ENCODE measurements around the gene PIEZO2.

The PIEZO2 gene

DNA sequence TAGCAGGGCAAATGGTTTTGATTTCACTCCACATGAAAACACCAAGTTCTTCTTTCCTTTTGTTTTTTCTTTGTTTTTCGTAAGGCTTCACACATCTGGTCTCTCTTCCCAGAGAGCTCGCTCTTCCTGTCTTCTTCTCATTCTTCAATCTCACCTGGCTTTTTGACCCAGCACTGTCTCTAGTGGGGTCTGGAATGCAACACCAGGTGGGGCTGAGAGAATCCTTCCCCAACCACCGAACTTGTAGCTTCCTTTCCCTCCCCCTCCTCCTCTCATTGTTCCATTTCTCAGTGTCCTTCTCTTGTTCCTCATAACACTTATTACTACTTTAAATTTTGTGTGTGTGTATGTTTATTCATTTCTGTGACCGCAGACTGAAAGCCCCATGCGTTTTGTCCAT is 13.5 kb upstream of the PIEZO2 start:
- DNase-seq (no peak), ATAC-seq (replicated peaks) (no peak)
- H3K36me3 Mint-ChIP-seq (ENCODE audit: insufficient read depth) = no peaks in the 10 kb centered on the region
- H3K27me3 Mint-ChIP-seq = no peaks in the 10 kb centered on the region
- no peak overlapping the region for H3K27ac Mint-ChIP-seq
- H3K9me3 Mint-ChIP-seq = peaks cover 0 to 10% of the 10 kb centered on the region in 2 donors
- no peak overlapping the region for H3K4me3 Mint-ChIP-seq
- H3K4me1 Mint-ChIP-seq (ENCODE audit: low read depth in 2 of 2) = no peaks in the 10 kb centered on the region

DNA sequence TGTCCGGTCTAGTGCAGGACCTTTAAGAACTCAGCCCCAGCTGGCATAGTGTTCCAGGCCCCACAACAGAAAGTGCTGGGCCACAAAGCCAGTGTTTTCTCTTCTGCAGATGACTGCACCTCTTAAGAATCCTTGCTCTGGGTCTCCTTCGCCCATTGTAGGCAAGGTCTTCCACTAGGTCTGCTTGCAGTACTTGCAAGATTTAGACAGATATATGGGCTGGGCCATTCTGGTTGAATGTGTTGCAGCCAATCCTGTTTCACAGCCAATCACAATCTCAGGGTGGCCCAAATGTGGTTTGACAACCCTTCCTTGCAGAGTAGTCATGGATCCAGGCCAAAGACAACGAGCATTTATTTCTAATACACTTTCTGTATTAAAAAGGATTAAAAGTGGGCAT is 13.1 kb upstream of the PIEZO2 start:
- Mint-ChIP-seq H3K9me3 (peaks cover 0 to 10% of the 10 kb centered on the region in 2 donors), H3K36me3 (ENCODE audit: insufficient read depth) (no peaks in the 10 kb centered on the region)

DNA sequence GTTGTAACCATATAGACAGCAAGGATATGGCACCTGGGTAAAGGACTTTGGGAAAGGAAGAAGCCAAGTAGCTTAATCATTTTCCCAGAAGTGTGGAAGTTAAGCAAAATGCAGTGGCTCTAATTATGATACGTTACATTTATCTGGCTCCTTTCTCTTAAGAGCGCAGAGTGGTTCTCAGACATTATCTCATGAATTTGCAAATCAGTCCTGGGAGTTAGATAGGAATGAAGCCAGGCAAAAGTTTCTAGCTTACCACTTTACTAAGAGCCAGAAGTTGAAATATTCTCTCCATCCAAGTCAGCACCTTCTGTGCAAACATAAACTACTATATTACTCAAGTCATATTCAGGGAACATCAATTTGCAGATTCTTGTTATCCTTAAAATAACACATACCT is 10.9 kb upstream of the PIEZO2 start:
- Mint-ChIP-seq H3K27me3 (no peaks in the 10 kb centered on the region), H3K4me3 (no peak overlapping the region), H3K36me3 (ENCODE audit: insufficient read depth) (no peaks in the 10 kb centered on the region), H3K9me3 (peaks cover 0 to 7% of the 10 kb centered on the region in 2 donors), H3K4me1 (ENCODE audit: low read depth in 2 of 2) (no peaks in the 10 kb centered on the region), H3K27ac (no peak overlapping the region)
- DNase-seq (no peak), ATAC-seq (replicated peaks) (no peak)

More for the DNA sequence above, 13.1 kb upstream of the PIEZO2 start:
- Mint-ChIP-seq H3K27ac (no peak overlapping the region), H3K4me1 (ENCODE audit: low read depth in 2 of 2) (no peaks in the 10 kb centered on the region), H3K4me3 (no peak overlapping the region), H3K27me3 (no peaks in the 10 kb centered on the region)
- ATAC-seq (replicated peaks) (no peak), DNase-seq (no peak)

DNA sequence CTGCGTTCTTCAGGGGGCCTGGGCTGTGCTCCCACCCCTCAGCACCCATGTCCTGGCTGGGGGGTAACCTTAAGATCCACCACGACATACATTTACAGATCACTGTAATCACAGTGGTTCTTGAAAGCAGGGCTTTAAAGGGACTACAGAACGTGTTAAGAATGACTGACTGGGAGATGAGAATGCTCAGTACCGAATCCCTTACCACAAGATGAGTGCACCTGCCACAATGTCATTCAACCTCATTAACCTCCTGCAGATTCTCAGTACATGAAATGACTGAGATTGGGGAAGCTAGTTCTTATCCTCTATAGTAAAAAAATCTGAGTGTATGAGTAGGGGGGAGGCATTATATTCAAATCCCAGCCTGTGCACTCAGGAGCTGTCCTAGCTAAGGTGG is 10.5 kb upstream of the PIEZO2 start:
- ATAC-seq (replicated peaks) (no peak), DNase-seq (no peak)
- H3K27me3 Mint-ChIP-seq = no peaks in the 10 kb centered on the region
- H3K27ac Mint-ChIP-seq = no peak overlapping the region
- no peaks in the 10 kb centered on the region for H3K36me3 Mint-ChIP-seq (ENCODE audit: insufficient read depth)
- peaks cover 0 to 4% of the 10 kb centered on the region in 2 donors for H3K9me3 Mint-ChIP-seq
- H3K4me3 Mint-ChIP-seq = no peak overlapping the region
- H3K4me1 Mint-ChIP-seq (ENCODE audit: low read depth in 2 of 2) = no peaks in the 10 kb centered on the region

DNA sequence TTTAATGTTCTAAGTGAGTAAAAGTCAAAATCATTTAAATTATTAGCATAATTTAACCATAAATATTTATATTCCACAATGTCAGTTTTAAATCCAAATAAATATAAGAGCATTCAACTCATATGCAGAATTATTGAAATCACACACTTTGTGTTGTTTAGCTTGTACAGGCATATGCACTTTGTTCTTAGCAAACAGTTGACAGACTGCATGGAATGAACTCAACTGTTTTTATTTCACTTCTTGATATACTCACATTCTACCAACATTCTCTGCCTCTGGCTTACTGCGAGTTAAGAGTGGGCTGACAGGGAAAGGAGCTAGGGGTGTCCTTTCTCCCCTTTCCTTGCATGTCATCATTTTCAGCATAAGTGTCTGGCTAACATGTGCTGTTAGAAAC is 7.6 kb upstream of the PIEZO2 start:
- no peak for DNase-seq
- ATAC-seq (replicated peaks) = no peak
- H3K9me3 Mint-ChIP-seq = no peaks in the 10 kb centered on the region
- H3K4me3 Mint-ChIP-seq = no peak overlapping the region
- H3K27ac Mint-ChIP-seq = no peak overlapping the region
- no peaks in the 10 kb centered on the region for H3K27me3 Mint-ChIP-seq
- no peaks in the 10 kb centered on the region for H3K36me3 Mint-ChIP-seq (ENCODE audit: insufficient read depth)
- no peaks in the 10 kb centered on the region for H3K4me1 Mint-ChIP-seq (ENCODE audit: low read depth in 2 of 2)

DNA sequence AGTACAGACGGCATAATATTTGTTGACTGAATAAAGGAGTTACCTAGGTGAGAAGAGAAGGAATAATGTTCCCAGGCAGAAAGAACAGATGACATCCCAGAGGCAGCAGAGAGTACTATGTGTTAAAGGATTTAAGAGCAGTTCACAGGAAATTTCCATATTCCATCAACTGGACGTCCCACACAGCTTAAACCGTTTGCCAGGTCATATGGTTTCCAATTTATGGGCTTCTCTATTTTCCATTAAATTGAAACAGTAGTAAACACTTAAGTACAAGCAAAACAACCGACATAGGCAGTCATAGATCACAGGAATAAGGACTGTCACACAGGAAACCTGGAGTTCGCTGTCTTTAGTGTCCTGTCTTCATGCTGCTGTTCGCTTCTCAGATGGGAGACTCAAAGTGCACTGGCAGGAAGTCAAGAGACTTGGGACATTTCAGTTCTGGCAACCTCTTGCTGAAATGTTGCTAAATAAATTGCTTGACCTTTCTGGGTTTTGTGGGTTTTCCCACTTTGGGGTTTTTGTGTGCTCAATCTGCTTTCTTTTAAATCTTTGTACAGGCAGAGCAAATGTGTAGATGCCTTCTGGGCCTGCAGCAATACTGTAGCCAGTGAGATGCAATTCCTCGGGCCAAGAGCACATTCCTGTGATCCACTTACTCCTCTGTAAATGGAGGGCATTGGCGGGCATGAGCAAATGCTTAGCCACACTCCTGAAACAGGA is 5.8 kb upstream of the PIEZO2 start:
- ATAC-seq (replicated peaks) (no peak), DNase-seq (no peak)
- Mint-ChIP-seq H3K27me3 (peaks cover 3 to 15% of the 10 kb centered on the region in 2 donors), H3K4me1 (ENCODE audit: low read depth in 2 of 2) (no peaks in the 10 kb centered on the region), H3K27ac (no peak overlapping the region), H3K4me3 (no peak overlapping the region), H3K36me3 (ENCODE audit: insufficient read depth) (no peaks in the 10 kb centered on the region), H3K9me3 (no peaks in the 10 kb centered on the region)

DNA sequence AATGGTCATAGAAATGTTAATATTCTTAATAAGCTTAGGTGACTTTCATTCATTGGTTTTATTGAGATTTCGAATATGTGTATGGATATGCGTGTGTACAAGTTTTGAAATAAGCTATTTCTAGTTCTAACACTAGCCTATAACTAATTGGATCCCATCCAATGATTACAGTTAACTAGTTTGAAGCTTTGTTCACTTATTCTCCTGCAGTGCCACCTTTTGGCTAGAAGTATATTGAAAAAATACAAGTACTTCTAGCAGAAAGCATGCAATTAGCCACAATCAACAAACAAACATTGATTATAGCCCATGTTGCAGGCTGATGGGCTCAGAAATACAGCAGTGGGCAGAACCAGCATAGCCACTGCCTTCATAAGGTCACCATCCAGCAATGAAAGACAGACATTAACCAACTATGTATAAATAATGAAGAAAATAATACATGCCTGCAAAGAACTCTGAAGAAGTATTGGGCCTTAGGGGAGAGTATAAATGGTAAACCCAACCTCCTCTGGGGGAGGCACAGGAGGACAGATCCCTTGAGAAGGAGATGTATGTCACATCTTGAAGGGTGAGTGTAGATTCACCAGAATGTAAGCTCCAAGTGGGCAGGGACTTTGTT is 5.1 kb upstream of the PIEZO2 start:
- H3K27me3 Mint-ChIP-seq = peaks cover 8 to 21% of the 10 kb centered on the region in 2 donors
- H3K36me3 Mint-ChIP-seq (ENCODE audit: insufficient read depth) = no peaks in the 10 kb centered on the region
- H3K9me3 Mint-ChIP-seq = no peaks in the 10 kb centered on the region
- no peak overlapping the region for H3K4me3 Mint-ChIP-seq
- no peak overlapping the region for H3K27ac Mint-ChIP-seq
- DNase-seq = no peak
- H3K4me1 Mint-ChIP-seq (ENCODE audit: low read depth in 2 of 2) = no peaks in the 10 kb centered on the region
- no peak for ATAC-seq (replicated peaks)

DNA sequence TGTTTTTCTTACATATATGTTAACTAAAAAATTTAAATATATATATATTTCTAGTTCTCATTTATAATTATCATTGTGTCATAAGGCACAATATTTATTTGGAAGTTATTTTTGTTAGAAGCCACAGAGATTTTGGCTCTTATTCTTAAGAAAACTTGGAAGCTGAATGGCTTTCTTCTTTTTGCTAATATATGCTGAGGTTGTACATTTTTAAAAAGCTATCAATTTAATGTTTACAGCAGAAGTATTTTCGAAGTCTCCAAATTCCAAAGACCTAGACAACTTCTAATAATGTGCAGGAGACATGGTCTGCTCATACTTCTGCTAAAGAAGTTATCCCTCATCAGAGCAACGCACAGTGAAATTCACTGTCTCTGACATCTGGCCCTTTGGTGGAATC is 3.7 kb upstream of the PIEZO2 start:
- Mint-ChIP-seq H3K27me3 (peaks cover 10 to 26% of the 10 kb centered on the region in 2 donors), H3K9me3 (no peaks in the 10 kb centered on the region)
- no peak for ATAC-seq (replicated peaks)

DNA sequence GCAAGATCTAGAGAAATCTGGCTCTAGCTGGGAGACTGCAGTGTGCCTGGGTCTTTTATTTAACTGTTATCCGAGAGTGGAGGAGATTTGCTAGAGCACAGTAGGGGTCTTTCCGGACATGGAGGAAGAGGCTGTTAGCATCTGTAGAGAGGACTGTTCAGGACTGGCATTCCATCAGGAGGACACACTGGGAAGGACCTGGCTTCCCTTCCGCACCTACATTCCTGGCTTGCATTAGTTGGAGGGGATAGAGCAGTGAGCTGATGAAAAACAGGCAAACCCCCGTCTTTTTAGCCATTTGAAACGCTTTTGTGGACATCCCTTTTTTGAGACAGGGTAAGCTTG is 874 bp upstream of the PIEZO2 start:
- no peak overlapping the region for H3K4me3 Mint-ChIP-seq
- no peaks in the 10 kb centered on the region for H3K4me1 Mint-ChIP-seq (ENCODE audit: low read depth in 2 of 2)
- no peak for DNase-seq
- peaks cover 0 to 3% of the 10 kb centered on the region in 2 donors for H3K9me3 Mint-ChIP-seq
- no peaks in the 10 kb centered on the region for H3K36me3 Mint-ChIP-seq (ENCODE audit: insufficient read depth)
- H3K27ac Mint-ChIP-seq = no peak overlapping the region
- H3K27me3 Mint-ChIP-seq = peaks cover 20 to 41% of the 10 kb centered on the region in 2 donors
- no peak for ATAC-seq (replicated peaks)

More for the DNA sequence above, 3.7 kb upstream of the PIEZO2 start:
- H3K4me3 Mint-ChIP-seq = no peak overlapping the region
- no peak for DNase-seq
- no peak overlapping the region for H3K27ac Mint-ChIP-seq
- H3K4me1 Mint-ChIP-seq (ENCODE audit: low read depth in 2 of 2) = no peaks in the 10 kb centered on the region
- no peaks in the 10 kb centered on the region for H3K36me3 Mint-ChIP-seq (ENCODE audit: insufficient read depth)

DNA sequence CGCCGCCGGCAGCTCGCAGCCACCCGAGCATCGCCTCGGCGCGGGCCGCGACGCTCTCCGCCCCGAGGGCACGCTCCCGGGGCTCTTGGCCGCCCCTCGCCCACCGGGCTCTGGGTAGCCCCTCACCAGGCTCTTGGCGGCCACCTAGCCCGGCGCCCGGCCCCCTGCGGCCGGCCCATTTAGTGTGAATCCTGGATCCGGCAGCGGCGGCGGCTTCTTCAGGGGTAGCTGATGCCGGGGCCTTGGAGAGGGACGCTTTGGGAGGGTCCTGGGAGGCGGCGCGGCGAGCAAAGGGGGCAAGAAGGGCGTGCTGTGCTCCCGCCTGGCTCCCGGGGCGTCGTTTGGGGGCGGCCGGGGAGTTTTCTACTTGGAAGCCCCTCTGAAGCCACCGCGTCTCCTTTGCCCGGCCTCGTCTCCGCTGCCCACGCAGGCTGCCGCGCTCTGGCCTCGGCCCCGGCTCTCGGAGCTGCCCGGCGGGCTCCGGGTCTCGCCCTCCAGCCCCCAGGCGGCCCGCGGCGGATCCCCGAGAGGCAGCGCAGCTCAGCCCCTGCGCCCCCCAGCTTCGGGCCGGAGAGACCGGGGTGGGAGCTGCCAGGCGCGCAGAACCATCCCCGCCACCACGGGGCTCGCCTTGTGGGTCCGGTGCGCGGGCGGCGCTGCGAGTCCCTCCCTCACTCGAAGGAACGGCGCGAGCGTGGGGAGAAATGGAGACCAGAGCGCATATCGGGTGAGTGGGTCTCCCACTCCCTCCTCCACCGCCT is 509 bp downstream of the PIEZO2 start:
- no peak for ATAC-seq (replicated peaks)
- no peak for DNase-seq
- Mint-ChIP-seq H3K4me1 (ENCODE audit: low read depth in 2 of 2) (no peaks in the 10 kb centered on the region), H3K4me3 (no peak overlapping the region), H3K9me3 (peaks cover 0 to 3% of the 10 kb centered on the region in 2 donors), H3K27ac (no peak overlapping the region), H3K36me3 (ENCODE audit: insufficient read depth) (no peaks in the 10 kb centered on the region), H3K27me3 (peaks cover 20 to 41% of the 10 kb centered on the region in 2 donors)

DNA sequence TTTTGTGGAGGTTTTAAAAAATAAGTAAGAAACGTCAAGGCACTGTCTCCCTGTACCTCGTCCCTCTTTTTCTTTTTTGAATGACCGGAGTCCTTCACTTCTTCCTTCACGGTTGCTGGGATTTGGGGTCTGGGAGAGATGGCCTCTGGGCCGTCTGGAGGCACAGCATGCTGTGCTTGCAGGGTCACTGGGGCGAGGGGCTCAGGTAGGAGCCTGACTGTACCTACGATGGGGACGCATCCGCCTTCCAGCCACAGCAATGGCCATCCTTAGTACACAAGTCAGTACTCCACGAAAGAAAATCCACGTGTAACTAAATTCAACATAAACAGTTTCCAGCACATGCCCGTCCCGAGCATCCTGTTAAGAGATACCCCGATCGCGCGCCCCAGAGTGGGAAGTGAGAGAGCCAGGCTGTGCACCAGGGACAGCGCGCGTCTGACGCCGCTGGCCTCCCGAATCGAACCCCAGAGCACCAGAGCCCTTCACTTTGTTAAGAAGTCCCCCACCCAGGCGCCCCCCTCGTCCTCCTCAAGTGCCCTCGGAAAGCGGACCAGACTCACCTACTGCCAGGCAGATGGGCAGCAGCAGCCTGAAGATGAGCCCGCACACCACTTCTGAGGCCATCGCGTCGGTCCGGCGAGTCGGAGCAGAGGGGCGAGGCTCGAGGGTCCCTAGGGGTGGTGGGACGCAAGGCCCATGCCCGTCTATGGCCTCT is 1.2 kb downstream of the PIEZO2 start:
- Mint-ChIP-seq H3K9me3 (peaks cover 0 to 3% of the 10 kb centered on the region in 2 donors), H3K36me3 (ENCODE audit: insufficient read depth) (no peaks in the 10 kb centered on the region), H3K4me1 (ENCODE audit: low read depth in 2 of 2) (no peaks in the 10 kb centered on the region), H3K27me3 (peaks cover 20 to 41% of the 10 kb centered on the region in 2 donors), H3K27ac (no peak overlapping the region), H3K4me3 (no peak overlapping the region)
- ATAC-seq (replicated peaks) (no peak), DNase-seq (no peak)

DNA sequence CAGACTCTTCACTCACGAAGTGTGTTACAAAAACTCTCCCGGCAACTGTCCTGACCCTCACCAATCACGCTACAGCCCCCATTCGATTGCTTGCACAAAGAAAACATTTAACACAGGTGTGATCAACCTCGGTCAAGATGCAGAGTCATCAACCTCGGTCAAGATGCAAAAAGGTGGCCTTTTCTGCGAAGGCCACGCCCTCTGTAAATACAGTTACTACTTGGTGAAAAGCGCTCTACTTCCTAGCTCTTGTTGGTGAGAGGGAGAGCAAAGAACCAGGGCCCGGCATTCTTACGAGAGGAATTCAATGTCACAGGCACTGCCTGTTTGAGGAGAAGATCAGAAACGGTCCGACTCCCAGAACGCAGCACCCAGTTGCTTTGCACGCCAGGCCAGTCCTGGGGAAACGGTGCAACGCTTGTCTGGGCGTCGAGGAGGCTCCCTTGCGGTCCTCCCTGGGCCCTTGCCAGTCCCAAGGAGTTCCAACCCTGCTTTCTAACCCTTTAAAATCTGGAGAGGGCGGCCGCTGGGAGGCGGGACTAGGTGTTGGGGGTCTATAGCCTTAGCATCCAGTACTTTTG is 1.9 kb downstream of the PIEZO2 start:
- Mint-ChIP-seq H3K9me3 (peaks cover 0 to 3% of the 10 kb centered on the region in 2 donors), H3K36me3 (ENCODE audit: insufficient read depth) (no peaks in the 10 kb centered on the region), H3K27me3 (peaks cover 20 to 41% of the 10 kb centered on the region in 2 donors), H3K4me1 (ENCODE audit: low read depth in 2 of 2) (no peaks in the 10 kb centered on the region), H3K4me3 (no peak overlapping the region), H3K27ac (no peak overlapping the region)
- DNase-seq (no peak), ATAC-seq (replicated peaks) (no peak)

DNA sequence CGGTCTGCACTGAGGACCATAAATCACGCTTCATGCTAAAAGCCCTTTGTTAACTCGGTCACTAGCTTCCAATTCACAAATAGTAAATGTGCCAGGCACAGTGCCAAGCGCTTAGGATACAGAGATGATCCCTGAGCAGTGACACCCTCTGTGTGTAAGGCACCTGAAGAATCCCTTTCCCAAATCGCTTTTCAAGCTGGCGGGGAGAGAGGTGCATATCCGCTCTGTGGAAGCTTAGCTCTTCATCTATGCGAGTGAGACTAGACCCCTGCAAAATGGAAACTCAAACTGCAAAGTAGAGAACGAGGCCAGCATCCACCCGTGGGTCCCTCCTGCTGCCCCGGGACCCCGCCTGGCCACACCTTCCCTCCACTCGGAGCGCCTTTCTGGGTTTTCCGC is 2.4 kb downstream of the PIEZO2 start:
- Mint-ChIP-seq H3K27me3 (peaks cover 20 to 41% of the 10 kb centered on the region in 2 donors), H3K4me3 (no peak overlapping the region), H3K4me1 (ENCODE audit: low read depth in 2 of 2) (no peaks in the 10 kb centered on the region), H3K27ac (no peak overlapping the region), H3K9me3 (peaks cover 0 to 3% of the 10 kb centered on the region in 2 donors), H3K36me3 (ENCODE audit: insufficient read depth) (no peaks in the 10 kb centered on the region)
- no peak for DNase-seq
- ATAC-seq (replicated peaks) = no peak
